ENCODE results near the gene KISS1R. TPM values are rescaled to one million over a fixed set of nuclear protein-coding genes. Genes with fewer than 3 reads are reported as not detected.
"Not testable (repeated sequence)": the region's sequence is repeated elsewhere in the genome, so short reads cannot be mapped to it uniquely, and the experiment has no call there.

KISS1R gene
- total RNA-seq, 1 experiment from 2014 or later, result not detected

GRCh38 chr19:881385-882071 is 35.6 kb upstream of the KISS1R start:
- DNase-seq (ENCODE audit: low spot score), result no peak

GRCh38 chr19:882871-883497 is 34.1 kb upstream of the KISS1R start:
- no peak for DNase-seq (ENCODE audit: low spot score)

GRCh38 chr19:883661-884211 is 33.4 kb upstream of the KISS1R start:
- peak; percentile 90 for DNase-seq (ENCODE audit: low spot score)

- no peak for DNase-seq (ENCODE audit: low spot score)
These were observed 32.5 kb upstream of the KISS1R start for GRCh38 chr19:884420-885211.

- no peak for DNase-seq (ENCODE audit: low spot score)
These were observed 31.5 kb upstream of the KISS1R start for GRCh38 chr19:885536-886224.

GRCh38 chr19:887072-887471 is 30.1 kb upstream of the KISS1R start:
- DNase-seq (ENCODE audit: low spot score), result peak; percentile 62

GRCh38 chr19:887599-887998 is 29.5 kb upstream of the KISS1R start:
- no peak for DNase-seq (ENCODE audit: low spot score)

GRCh38 chr19:888581-889385 is 28.4 kb upstream of the KISS1R start:
- DNase-seq (ENCODE audit: low spot score), result no peak

- no peak for DNase-seq (ENCODE audit: low spot score)
These were observed 27.4 kb upstream of the KISS1R start for GRCh38 chr19:889662-890295.

- no peak for DNase-seq (ENCODE audit: low spot score)
These were observed 26.3 kb upstream of the KISS1R start for GRCh38 chr19:890831-891230.

- not testable (repeated sequence) for DNase-seq (ENCODE audit: low spot score)
These were observed 25.5 kb upstream of the KISS1R start for GRCh38 chr19:891421-892200.

- no peak for DNase-seq (ENCODE audit: low spot score)
These were observed 24.8 kb upstream of the KISS1R start for GRCh38 chr19:892243-892893.

GRCh38 chr19:892894-893689 is 24.0 kb upstream of the KISS1R start, which contains the start of the genes MED16 and RNU6-9:
Gene MED16 (minus strand): TSS chr19:893187. CDS start chr19:891131, 2,056 bp downstream.
Gene RNU6-9 (plus strand): TSS chr19:893484.
- peak; percentile 87 for DNase-seq (ENCODE audit: low spot score)

- DNase-seq (ENCODE audit: low spot score), result no peak
These were observed 20.7 kb upstream of the KISS1R start for GRCh38 chr19:896434-896833.

- no peak for DNase-seq (ENCODE audit: low spot score)
These were observed 20.1 kb upstream of the KISS1R start for GRCh38 chr19:896999-897398.

- DNase-seq (ENCODE audit: low spot score), result no peak
These were observed 19.6 kb upstream of the KISS1R start for GRCh38 chr19:897442-898039.

- DNase-seq (ENCODE audit: low spot score), result no peak
These were observed 18.5 kb upstream of the KISS1R start for GRCh38 chr19:898663-899062.

Data from A172 (cell line).